Caco-2 (cell line): ENCODE data around the gene TFB2M. TPM values are rescaled to one million over a fixed set of nuclear protein-coding genes. Genes with fewer than 3 reads are reported as not detected.
"Not testable (repeated sequence)": the region's sequence is repeated elsewhere in the genome, so short reads cannot be mapped to it uniquely, and the experiment has no call there.

Source experiments
- BruUV-seq: library from RNA; stranded (reverse); fragments of 400-500 nt; replicated peaks from 2 replicates; lab custom pipeline; 2021; lab: Mats Ljungman, UMichigan
- CTCF ChIA-PET: fragments of 300-600 bp; sonication (Branson Sonifier 250); formaldehyde crosslinking; loops from one replicate; lab custom pipeline; 2022; ENCODE audit warnings: antibody characterized with exemption; lab: Charles Lee
- POLR2A ChIA-PET: fragments of 300-600 bp; sonication (Branson Sonifier 250); formaldehyde crosslinking; loops from one replicate; lab custom pipeline; 2022; ENCODE audit warnings: antibody characterized with exemption; lab: Charles Lee
- DNase-seq, 2 experiments: peaks; one replicate each; pipeline versions ENCODE4 v3.0.0 to v3.0.0-alpha.2; 2020 to 2022
- H3K27me3 ChIP-seq: replicated peaks from 2 replicates; pipeline ENCODE4 v1.6.0; 2011; ENCODE audit warnings: low read length; ENCODE audit not compliant: control insufficient read depth, insufficient read depth
- H3K36me3 ChIP-seq: 2 replicates; pipeline ENCODE4 v1.5.1; 2011; ENCODE audit warnings: low read length; ENCODE audit not compliant: control insufficient read depth, insufficient read depth
- H3K4me1 ChIP-seq: fragments of 250-450 bp; sonication (Bioruptor Pico); 2 replicates; pipeline ENCODE4 v1.5.1; 2020; ENCODE audit warnings: mild to moderate bottlenecking
- H3K4me3 ChIP-seq: 2 replicates; pipeline ENCODE4 v1.5.1; 2011; ENCODE audit warnings: low read depth, mild to moderate bottlenecking, control low read depth, low read length
- H3K9me3 ChIP-seq: fragments of 250-450 bp; sonication (Bioruptor Pico); 2 replicates; pipeline ENCODE4 v1.5.1; 2020; ENCODE audit warnings: mild to moderate bottlenecking, moderate library complexity
- H3K27ac Mint-ChIP-seq: one replicate; pipeline ENCODE4 v1.8.0; 2022; ENCODE audit warnings: mixed read lengths; ENCODE audit not compliant: unreplicated experiment
- H3K27me3 Mint-ChIP-seq: one replicate; pipeline ENCODE4 v1.8.0; 2022; ENCODE audit warnings: mixed read lengths; ENCODE audit not compliant: insufficient read depth, unreplicated experiment
- H3K36me3 Mint-ChIP-seq: one replicate; pipeline ENCODE4 v1.8.0; 2022; ENCODE audit warnings: mild to moderate bottlenecking, mixed read lengths; ENCODE audit not compliant: insufficient read depth, unreplicated experiment
- H3K4me1 Mint-ChIP-seq: one replicate; pipeline ENCODE4 v1.8.0; 2022; ENCODE audit warnings: low read depth, mixed read lengths; ENCODE audit not compliant: unreplicated experiment
- H3K4me3 Mint-ChIP-seq: one replicate; pipeline ENCODE4 v1.8.0; 2022; ENCODE audit warnings: mild to moderate bottlenecking, moderate library complexity, mixed read lengths; ENCODE audit not compliant: unreplicated experiment
- H3K9me3 Mint-ChIP-seq: one replicate; pipeline ENCODE4 v1.8.0; 2022; ENCODE audit warnings: mixed read lengths; ENCODE audit not compliant: unreplicated experiment
- CTCF ChIP-seq, 2 experiments: fragments of 200-600 bp in 1 of 2; IDR thresholded peaks; 1 replicate in 1 of 2; 2 replicates in 1 of 2; pipeline versions ENCODE4 v1.5.1 to v1.8.0; 2011 to 2022; ENCODE audit warnings: antibody characterized with exemption in 1 of 2, control low read depth in 1 of 2, inconsistent platforms in 1 of 2, low read depth in 1 of 2, low read length in 1 of 2, mild to moderate bottlenecking in 1 of 2, moderate library complexity in 1 of 2; ENCODE audit not compliant: insufficient read depth in 1 of 2, severe bottlenecking in 1 of 2, unreplicated experiment in 1 of 2
- intact Hi-C: fragments of 100-400 bp; cut with micrococcal nuclease; formaldehyde crosslinking; loops from one replicate; pipeline ENCODE4 v1.10.0; 2022; ENCODE audit not compliant: unreplicated experiment
- total RNA-seq: library from RNA; stranded (reverse); gene quantifications from 2 replicates; pipeline ENCODE4 v1.2.3, GENCODE V29; 2022

Gene TFB2M
- total RNA-seq, 1 experiment from 2014 or later: 23.9 TPM

GRCh38 chr1:246573491-246573890 lies 7.4 kb upstream of the TFB2M start:
- POLR2A ChIA-PET: no interaction called here
- no TSS peak for BruUV-seq
- no peaks in the 10 kb centered on the region for H3K36me3 ChIP-seq
- no peak for DNase-seq
- Mint-ChIP-seq H3K36me3 (no peaks in the 10 kb centered on the region), H3K27me3 (no peaks in the 10 kb centered on the region), H3K4me1 (peaks cover 8% of the 10 kb centered on the region), H3K9me3 (no peaks in the 10 kb centered on the region), H3K27ac (no peak overlapping the region), H3K4me3 (no peak overlapping the region)
- H3K27me3 ChIP-seq: no peaks in the 10 kb centered on the region
- no peak overlapping the region for H3K4me3 ChIP-seq
- TF ChIP-seq CTCF (IDR thresholded peaks at IDR 0.05; ENCODE audit: insufficient read depth in 1 of 2, low read depth in 1 of 2, low read length in 1 of 2, severe bottlenecking in 1 of 2, unreplicated experiment in 1 of 2): no peak
- H3K4me1 ChIP-seq: peaks cover 4% of the 10 kb centered on the region; the same call in 1 of the 2 replicates
- CTCF ChIA-PET: no interaction called here
- no peaks in the 10 kb centered on the region for H3K9me3 ChIP-seq
- intact Hi-C loops: no loop called here

- Mint-ChIP-seq H3K4me1 (peaks cover 8% of the 10 kb centered on the region), H3K27me3 (no peaks in the 10 kb centered on the region), H3K27ac (no peak overlapping the region), H3K9me3 (no peaks in the 10 kb centered on the region), H3K36me3 (no peaks in the 10 kb centered on the region), H3K4me3 (no peak overlapping the region)
- Histone ChIP-seq H3K4me1 (peaks cover 4% of the 10 kb centered on the region; the same call in 1 of the 2 replicates), H3K36me3 (no peaks in the 10 kb centered on the region), H3K9me3 (no peaks in the 10 kb centered on the region), H3K27me3 (no peaks in the 10 kb centered on the region), H3K4me3 (no peak overlapping the region)
- no peak for TF ChIP-seq CTCF (IDR thresholded peaks at IDR 0.05; ENCODE audit: insufficient read depth in 1 of 2, low read depth in 1 of 2, low read length in 1 of 2, severe bottlenecking in 1 of 2, unreplicated experiment in 1 of 2)
- BruUV-seq: no TSS peak
- no peak for DNase-seq
- intact Hi-C loops: no loop called here
- CTCF ChIA-PET: no interaction called here
- POLR2A ChIA-PET: no interaction called here
Observed at GRCh38 chr1:246572785-246573184, 6.7 kb upstream of the TFB2M start.

- intact Hi-C loops: no loop called here
- ChIA-PET CTCF (no interaction called here), POLR2A (no interaction called here)
- H3K27me3 Mint-ChIP-seq: no peaks in the 10 kb centered on the region
- TF ChIP-seq CTCF (IDR thresholded peaks at IDR 0.05; ENCODE audit: insufficient read depth in 1 of 2, low read depth in 1 of 2, low read length in 1 of 2, severe bottlenecking in 1 of 2, unreplicated experiment in 1 of 2): no peak
- no peak overlapping the region for H3K4me3 ChIP-seq
- peaks cover 8% of the 10 kb centered on the region for H3K4me1 Mint-ChIP-seq
- no peaks in the 10 kb centered on the region for H3K27me3 ChIP-seq
- H3K9me3 Mint-ChIP-seq: no peaks in the 10 kb centered on the region
- no peak overlapping the region for H3K4me3 Mint-ChIP-seq
- H3K9me3 ChIP-seq: no peaks in the 10 kb centered on the region
- H3K36me3 Mint-ChIP-seq: no peaks in the 10 kb centered on the region
- DNase-seq: no peak
- H3K4me1 ChIP-seq: no peaks in the 10 kb centered on the region
- BruUV-seq: no TSS peak
- no peaks in the 10 kb centered on the region for H3K36me3 ChIP-seq
- no peak overlapping the region for H3K27ac Mint-ChIP-seq
Observed at GRCh38 chr1:246571953-246572352, 5.9 kb upstream of the TFB2M start.

- BruUV-seq, H3K27me3 Mint-ChIP-seq, H3K4me3 Mint-ChIP-seq, H3K9me3 ChIP-seq, DNase-seq, CTCF ChIA-PET, H3K4me1 ChIP-seq, H3K36me3 Mint-ChIP-seq, H3K27ac Mint-ChIP-seq, H3K27me3 ChIP-seq, H3K4me3 ChIP-seq, H3K9me3 Mint-ChIP-seq, intact Hi-C loops, H3K4me1 Mint-ChIP-seq, POLR2A ChIA-PET, H3K36me3 ChIP-seq: not testable (repeated sequence)
Observed at GRCh38 chr1:246571309-246571708, 5.2 kb upstream of the TFB2M start.
